ENCODE data around the gene PTGER4. TPM values are rescaled to one million over a fixed set of nuclear protein-coding genes. Genes with fewer than 3 reads are reported as not detected.

The PTGER4 gene
- polyA plus RNA-seq, 1 donor (not counting 4 experiments of a cell fraction or from before 2014, with no cell fraction given), result 12.2 TPM

DNA sequence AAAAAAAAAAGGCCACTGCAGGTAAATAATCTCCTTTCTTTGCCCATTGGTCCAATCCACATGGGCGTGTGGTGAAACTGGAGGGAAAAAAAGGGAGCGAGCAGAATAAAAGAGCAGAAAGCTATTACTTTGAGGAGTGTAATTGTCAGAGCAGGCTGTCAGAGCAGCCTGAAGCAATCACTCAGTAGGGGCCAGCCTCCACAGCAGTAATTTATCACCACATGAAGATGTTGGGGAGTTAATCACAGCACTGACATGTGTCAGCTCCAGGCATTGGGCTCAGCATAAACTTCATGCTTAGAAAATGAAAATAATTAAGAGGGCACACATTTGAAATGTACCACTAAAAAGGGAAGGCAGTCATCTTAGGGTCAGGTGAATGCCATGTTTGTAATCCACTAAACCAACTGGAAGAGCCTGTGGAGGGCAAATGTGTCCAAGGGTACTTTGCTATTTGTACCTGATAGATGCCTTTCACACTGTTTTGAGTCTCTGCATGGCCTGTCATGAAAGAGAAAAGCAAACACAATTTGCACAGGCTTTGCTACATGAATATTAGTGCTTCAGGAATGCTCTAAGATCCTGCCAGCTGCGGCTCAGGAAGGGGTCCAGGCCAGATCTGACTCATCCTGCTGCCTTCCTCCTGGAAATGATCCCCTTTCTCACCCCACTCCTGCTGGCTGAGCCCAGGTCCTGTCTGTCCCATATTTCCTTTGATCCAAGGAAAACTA, 2.9 kb upstream of the PTGER4 start:
- peak; percentile 89 for FAIRE-seq
- Histone ChIP-seq H3K4me1 (ENCODE audit: control insufficient read depth, extremely low read depth, insufficient read depth, low read length) (peaks cover 37% of the 10 kb centered on the region), H3K27me3 (ENCODE audit: control insufficient read depth, extremely low read depth, insufficient read depth, low read length) (no peaks in the 10 kb centered on the region), H3K9ac (ENCODE audit: control insufficient read depth, extremely low read depth, insufficient read depth, low read length) (peak overlapping the region; percentile 61), H3K4me2 (ENCODE audit: control insufficient read depth, extremely low read depth, insufficient read depth, low read depth, low read length) (peak overlapping the region; percentile 92), H3K9me3 (ENCODE audit: control insufficient read depth, low read depth, low read length) (no peaks in the 10 kb centered on the region), H3K79me2 (ENCODE audit: control insufficient read depth, insufficient read depth, low read length) (peaks cover 20% of the 10 kb centered on the region), H3K4me3 (ENCODE audit: control insufficient read depth in 2 of 3, extremely low read depth in 1 of 3, insufficient read depth in 2 of 3, low read depth in 1 of 3, low read length in 3 of 3) (peak overlapping the region in 2 of 3 experiments; percentile 35 to 45), H3K9me1 (ENCODE audit: control insufficient read depth, extremely low read depth, insufficient read depth, low read length) (no peaks in the 10 kb centered on the region), H4K20me1 (ENCODE audit: control insufficient read depth, extremely low read depth, insufficient read depth, low read length) (no peaks in the 10 kb centered on the region), H3K27ac (ENCODE audit: control insufficient read depth, insufficient read depth, low read length) (peak overlapping the region; percentile 98), H3K36me3 (ENCODE audit: control insufficient read depth in 2 of 2, extremely low read depth in 1 of 2, insufficient read depth in 2 of 2, low read length in 2 of 2) (peaks cover 0 to 4% of the 10 kb centered on the region in 2 experiments), H2AFZ (ENCODE audit: control insufficient read depth, low read length) (peak overlapping the region; percentile 45)
- peak; percentile 66 for DNase-seq (ENCODE audit: low read depth, low spot score)
- dilution Hi-C loops (cut with MboI; ENCODE audit: extremely low pct_ligation_motif_present, low sequenced_read_pairs), result no loop called here
- TF ChIP-seq, protein P1, sequence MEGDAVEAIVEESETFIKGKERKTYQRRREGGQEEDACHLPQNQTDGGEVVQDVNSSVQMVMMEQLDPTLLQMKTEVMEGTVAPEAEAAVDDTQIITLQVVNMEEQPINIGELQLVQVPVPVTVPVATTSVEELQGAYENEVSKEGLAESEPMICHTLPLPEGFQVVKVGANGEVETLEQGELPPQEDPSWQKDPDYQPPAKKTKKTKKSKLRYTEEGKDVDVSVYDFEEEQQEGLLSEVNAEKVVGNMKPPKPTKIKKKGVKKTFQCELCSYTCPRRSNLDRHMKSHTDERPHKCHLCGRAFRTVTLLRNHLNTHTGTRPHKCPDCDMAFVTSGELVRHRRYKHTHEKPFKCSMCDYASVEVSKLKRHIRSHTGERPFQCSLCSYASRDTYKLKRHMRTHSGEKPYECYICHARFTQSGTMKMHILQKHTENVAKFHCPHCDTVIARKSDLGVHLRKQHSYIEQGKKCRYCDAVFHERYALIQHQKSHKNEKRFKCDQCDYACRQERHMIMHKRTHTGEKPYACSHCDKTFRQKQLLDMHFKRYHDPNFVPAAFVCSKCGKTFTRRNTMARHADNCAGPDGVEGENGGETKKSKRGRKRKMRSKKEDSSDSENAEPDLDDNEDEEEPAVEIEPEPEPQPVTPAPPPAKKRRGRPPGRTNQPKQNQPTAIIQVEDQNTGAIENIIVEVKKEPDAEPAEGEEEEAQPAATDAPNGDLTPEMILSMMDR (optimal IDR thresholded peaks at IDR 0.05 in 1 of 3, IDR thresholded peaks at IDR 0.05 in 1 of 3, conservative IDR thresholded peaks at IDR 0.05 in 1 of 3; ENCODE audit: extremely low read depth in 1 of 3, insufficient read depth in 2 of 3, low read length in 3 of 3), result no peak
- no peak for TF ChIP-seq EZH2 (IDR thresholded peaks at IDR 0.05; ENCODE audit: low read length)

DNA sequence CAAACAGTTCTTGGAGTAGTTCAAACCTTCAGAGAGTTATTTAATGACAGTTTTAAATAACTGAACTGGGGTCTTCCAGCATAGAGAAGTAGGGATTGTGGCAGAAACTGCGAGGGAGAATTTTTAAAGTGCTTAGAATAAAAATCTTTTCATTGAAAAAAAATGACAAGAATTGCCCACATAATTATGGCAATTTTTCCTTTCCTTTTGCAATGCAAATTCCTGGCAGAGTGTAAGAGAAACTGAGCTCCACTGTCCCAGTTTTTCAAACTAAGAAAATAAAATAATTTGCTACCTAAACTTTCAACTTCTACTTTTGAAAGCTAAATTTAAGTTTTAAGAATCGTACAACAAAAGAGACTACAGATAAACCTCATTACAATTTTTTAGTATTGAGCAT, 2.3 kb upstream of the PTGER4 start:
- peak overlapping the region; percentile 61 for H3K9ac ChIP-seq (ENCODE audit: control insufficient read depth, extremely low read depth, insufficient read depth, low read length)
- peaks cover 0 to 11% of the 10 kb centered on the region in 2 experiments for H3K36me3 ChIP-seq (ENCODE audit: control insufficient read depth in 2 of 2, extremely low read depth in 1 of 2, insufficient read depth in 2 of 2, low read length in 2 of 2)
- H3K79me2 ChIP-seq (ENCODE audit: control insufficient read depth, insufficient read depth, low read length), result peaks cover 27% of the 10 kb centered on the region
- dilution Hi-C loops (cut with MboI; ENCODE audit: extremely low pct_ligation_motif_present, low sequenced_read_pairs), result no loop called here
- no peak overlapping the region for H2AFZ ChIP-seq (ENCODE audit: control insufficient read depth, low read length)
- FAIRE-seq, result no peak
- H3K9me3 ChIP-seq (ENCODE audit: control insufficient read depth, low read depth, low read length), result no peaks in the 10 kb centered on the region
- DNase-seq (ENCODE audit: low read depth, low spot score), result no peak
- H4K20me1 ChIP-seq (ENCODE audit: control insufficient read depth, extremely low read depth, insufficient read depth, low read length), result no peaks in the 10 kb centered on the region
- H3K4me1 ChIP-seq (ENCODE audit: control insufficient read depth, extremely low read depth, insufficient read depth, low read length), result peaks cover 42% of the 10 kb centered on the region
- H3K27ac ChIP-seq (ENCODE audit: control insufficient read depth, insufficient read depth, low read length), result peak overlapping the region; percentile 98
- no peaks in the 10 kb centered on the region for H3K27me3 ChIP-seq (ENCODE audit: control insufficient read depth, extremely low read depth, insufficient read depth, low read length)
- peak overlapping the region; percentile 92 for H3K4me2 ChIP-seq (ENCODE audit: control insufficient read depth, extremely low read depth, insufficient read depth, low read depth, low read length)
- H3K9me1 ChIP-seq (ENCODE audit: control insufficient read depth, extremely low read depth, insufficient read depth, low read length), result no peaks in the 10 kb centered on the region
- no peak for TF ChIP-seq EZH2 (IDR thresholded peaks at IDR 0.05; ENCODE audit: low read length)
- TF ChIP-seq, protein P1 (optimal IDR thresholded peaks at IDR 0.05 in 1 of 3, IDR thresholded peaks at IDR 0.05 in 1 of 3, conservative IDR thresholded peaks at IDR 0.05 in 1 of 3; ENCODE audit: extremely low read depth in 1 of 3, insufficient read depth in 2 of 3, low read length in 3 of 3), result no peak
- peak overlapping the region in 2 of 3 experiments; percentile 35 to 78 for H3K4me3 ChIP-seq (ENCODE audit: control insufficient read depth in 2 of 3, extremely low read depth in 1 of 3, insufficient read depth in 2 of 3, low read depth in 1 of 3, low read length in 3 of 3)
